NCI-H187 treated with DMSO at 0.1 percent for 48 hours (cell line): ENCODE measurements around the gene DGAT2.
"Not testable (repeated sequence)": the region's sequence is repeated elsewhere in the genome, so short reads cannot be mapped to it uniquely, and the experiment has no call there.

Experiments
- DNase-seq: peaks from one replicate; lab custom pipeline; 2025; lab: John Stamatoyannopoulos, UW

Gene DGAT2

DNA sequence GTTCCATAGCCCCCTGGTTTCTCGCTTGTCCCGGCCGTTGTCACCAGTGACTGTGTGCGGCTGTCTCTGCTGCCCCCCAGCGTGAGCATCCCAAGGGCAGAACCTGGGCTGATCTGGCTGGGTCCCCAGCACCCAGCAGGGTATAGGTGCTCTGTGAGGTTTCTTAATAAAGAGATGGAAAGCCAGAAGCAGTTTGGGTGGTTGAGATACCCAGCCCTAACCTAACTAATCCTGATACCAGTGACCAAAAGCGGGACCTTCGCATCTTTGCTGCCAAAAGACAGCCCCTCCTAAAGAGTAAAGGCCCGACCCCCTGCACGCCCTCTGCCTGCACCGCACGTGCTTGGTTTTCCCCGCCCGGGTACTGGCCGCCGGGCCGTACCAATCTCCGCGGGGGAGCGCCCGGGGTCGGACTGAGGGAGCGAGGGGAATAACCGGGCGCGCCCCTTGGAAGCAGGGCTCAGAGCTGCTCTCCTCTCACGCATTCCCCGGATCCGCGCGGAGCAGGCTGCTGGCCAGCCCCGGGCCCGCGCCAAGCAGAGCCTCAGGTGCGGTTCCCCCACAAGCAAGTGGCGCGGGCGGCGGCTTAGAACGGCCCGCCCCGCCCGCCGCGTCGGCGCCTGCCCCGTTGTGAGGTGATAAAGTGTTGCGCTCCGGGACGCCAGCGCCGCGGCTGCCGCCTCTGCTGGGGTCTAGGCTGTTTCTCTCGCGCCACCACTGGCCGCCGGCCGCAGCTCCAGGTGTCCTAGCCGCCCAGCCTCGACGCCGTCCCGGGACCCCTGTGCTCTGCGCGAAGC, at the start of gene DGAT2:
Gene DGAT2, plus strand, starts transcription at position 667 of the 797 bp plus-strand sequence. CDS start 214 bp downstream, outside the sequence.
- peak; percentile 5 for DNase-seq

DNA sequence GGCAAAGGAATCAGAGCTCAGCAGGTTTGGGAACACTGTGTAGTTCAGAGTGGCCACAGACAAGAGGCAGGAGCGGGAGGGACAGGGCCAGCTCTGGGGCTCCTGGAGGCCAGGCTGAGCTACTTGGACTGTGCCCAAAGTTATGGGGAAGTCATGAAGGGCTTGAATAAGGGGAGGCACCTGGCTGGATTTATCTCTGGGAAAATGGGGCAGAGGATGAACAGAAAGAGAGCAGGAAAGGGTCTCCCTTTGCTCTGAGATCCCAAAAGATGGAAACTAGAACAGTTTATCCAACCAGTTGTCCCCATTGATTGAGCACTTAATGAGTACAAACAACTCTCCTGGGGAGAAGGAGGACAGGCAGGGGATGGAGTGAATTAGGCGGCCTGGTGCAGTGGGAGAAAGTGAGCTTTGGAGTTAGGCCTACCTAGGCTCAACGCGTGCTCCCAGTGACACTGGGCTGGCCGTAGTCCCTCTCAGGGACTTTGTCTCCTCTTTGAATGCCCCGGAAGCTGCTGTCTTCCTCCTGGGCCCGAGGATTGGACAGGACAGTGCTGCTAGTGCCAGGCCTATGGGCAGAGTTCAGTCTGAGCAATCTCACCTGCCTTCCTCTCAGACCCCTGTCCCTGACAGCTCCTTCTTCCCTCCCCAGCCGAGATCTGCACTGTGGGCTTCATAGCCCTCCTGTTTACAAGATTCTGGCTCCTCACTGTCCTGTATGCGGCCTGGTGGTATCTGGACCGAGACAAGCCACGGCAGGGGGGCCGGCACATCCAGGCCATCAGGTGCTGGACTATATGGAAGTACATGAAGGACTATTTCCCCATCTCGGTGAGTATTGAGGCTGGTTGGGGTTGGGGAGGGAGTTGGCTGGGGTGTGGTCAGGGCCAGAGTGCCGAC, 49.0 kb upstream of the DGAT2 start:
- DNase-seq, result no peak

DNA sequence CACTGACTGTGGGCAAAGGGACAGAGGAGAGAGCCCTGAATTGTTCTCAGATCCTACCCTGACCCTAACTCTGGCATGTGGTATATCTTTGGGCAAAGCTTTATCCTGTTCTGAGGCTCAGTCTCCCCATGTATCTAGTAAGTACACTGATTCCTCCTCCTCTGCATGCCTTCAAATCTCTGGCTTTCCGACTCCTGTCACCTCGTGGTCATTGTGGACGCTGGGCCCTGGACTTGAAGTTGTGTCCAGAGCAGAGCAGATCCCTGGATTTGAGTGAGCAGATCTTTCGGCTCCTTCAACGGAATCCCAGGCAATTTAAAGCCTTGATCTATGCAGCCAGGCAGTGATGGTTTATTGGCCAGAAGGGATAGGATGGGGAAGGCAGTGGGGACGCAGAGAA, 47.9 kb upstream of the DGAT2 start:
- DNase-seq, result no peak

DNA sequence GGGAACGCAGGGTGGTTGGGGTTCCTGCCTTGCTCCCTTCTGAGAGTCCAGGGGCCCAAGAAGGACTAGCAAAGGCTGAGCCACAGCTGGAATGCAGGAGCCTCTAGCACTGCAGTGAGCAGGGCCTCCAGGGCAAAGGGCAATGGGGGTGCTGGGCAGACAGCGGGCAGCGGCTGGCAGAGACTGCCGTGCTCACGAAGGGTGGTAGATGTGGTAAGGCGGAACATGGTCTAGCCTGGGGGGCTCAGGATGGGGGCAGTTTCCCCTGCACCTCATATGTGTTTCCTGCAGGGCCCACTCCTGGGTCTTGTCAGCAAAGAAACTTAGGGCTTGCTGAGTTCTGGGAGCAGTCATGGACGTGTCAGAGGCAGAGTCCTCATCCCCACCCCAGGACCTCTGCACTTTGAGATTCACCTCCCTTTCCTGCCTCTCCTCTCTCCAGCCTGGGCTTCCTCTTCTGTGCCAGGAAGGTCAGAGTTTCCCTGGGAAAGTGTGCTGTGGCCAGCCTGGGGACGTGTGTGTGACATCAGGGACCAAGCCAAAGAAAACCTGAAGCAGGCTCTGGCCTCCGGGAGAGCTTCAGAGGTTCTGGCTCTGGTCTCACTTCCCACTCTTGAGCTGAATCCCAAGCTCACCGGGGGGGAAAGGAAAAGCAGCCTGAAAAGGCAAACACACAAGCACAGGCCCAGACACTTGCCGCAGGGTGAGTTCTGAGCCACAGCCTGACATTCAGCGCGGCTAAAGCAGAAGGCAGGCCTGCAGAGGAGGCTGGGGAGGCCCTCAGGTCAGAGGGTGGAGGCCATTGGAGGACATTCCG, 46.5 kb upstream of the DGAT2 start:
- no peak for DNase-seq

GRCh38 chr11:75722669-75723042, 45.9 kb upstream of the DGAT2 start:
- DNase-seq, result no peak

- no peak for DNase-seq
Measured at GRCh38 chr11:75725547-75726320, 42.8 kb upstream of the DGAT2 start.

GRCh38 chr11:75728992-75729391, 39.6 kb upstream of the DGAT2 start:
- no peak for DNase-seq

DNA sequence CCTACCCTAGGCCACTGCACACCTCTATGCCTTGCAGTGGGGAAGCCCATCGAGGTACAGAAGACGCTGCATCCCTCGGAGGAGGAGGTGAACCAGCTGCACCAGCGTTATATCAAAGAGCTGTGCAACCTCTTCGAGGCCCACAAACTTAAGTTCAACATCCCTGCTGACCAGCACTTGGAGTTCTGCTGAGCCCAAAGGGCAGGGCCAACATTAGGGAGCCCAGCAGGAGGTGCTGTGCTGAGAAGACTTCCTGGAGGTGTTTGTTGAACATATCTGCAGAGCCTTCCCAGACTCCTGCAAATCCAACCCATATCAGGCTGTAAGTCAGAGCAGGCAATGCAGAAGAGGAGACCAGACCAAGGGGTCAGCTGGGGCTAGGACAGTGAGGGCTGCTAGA, 37.5 kb upstream of the DGAT2 start:
- no peak for DNase-seq

- no peak for DNase-seq
Measured at GRCh38 chr11:75733071-75733430, 35.5 kb upstream of the DGAT2 start.

DNA sequence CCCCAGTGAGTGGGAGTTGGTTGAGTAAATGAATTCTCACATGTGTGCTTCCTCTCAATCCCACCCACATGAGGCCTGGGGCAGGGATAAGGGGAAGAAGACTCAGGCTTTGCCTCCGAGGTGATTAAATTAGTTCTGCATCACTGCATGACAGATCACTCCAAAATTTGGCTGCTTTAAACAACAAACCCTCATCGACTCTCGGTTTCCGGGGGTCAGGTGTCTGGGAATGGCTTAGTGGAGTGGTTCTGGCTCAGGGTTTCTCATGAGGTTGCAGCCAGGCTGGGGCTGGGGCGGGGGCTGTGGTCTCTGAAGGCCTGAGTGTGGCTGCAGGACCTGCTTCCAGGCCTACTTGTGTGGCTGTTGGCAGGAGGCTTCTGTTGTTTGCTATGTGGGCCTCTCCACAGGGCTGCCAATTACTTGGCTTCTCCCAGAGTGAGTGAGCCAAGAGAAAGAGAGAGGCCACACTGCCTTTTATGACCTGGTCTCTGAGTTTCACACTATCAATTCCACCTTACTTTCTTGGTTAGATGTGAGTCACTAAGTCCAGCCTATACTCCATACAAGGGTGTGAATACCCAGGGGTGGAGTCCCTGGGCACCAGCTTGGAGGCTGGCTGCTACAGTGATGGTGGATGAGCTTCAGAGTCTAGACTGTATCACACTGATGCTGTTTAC, 35.0 kb upstream of the DGAT2 start:
- no peak for DNase-seq

GRCh38 chr11:75734491-75735180, 33.9 kb upstream of the DGAT2 start:
- DNase-seq, result no peak

GRCh38 chr11:75735181-75735845, 33.3 kb upstream of the DGAT2 start:
- no peak for DNase-seq

GRCh38 chr11:75737314-75737713, 31.3 kb upstream of the DGAT2 start:
- no peak for DNase-seq

DNA sequence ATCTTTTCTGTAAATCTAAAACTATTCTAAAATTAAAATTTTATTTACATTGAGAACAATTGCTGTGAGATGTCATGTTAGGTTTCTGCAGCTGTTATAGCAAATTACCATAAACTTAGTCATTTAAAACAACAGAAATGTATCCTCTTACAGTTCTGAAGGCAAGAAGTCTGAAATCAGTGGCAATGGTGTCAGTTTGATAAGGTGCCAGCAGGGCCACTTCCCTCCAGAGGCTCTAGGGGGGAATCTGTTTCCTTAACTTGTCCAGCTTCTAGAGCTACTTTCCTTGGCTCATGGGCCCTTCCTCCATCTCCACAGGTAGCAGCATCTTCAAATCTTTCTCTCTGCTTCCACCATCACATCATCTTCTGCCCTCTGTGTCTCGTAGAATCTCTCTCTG, 27.9 kb upstream of the DGAT2 start:
- no peak for DNase-seq

- not testable (repeated sequence) for DNase-seq
Measured at GRCh38 chr11:75743159-75743558, 25.4 kb upstream of the DGAT2 start.

- no peak for DNase-seq
Measured at GRCh38 chr11:75743711-75744563, 24.6 kb upstream of the DGAT2 start.

GRCh38 chr11:75745807-75746206, 22.8 kb upstream of the DGAT2 start:
- DNase-seq, result no peak

DNA sequence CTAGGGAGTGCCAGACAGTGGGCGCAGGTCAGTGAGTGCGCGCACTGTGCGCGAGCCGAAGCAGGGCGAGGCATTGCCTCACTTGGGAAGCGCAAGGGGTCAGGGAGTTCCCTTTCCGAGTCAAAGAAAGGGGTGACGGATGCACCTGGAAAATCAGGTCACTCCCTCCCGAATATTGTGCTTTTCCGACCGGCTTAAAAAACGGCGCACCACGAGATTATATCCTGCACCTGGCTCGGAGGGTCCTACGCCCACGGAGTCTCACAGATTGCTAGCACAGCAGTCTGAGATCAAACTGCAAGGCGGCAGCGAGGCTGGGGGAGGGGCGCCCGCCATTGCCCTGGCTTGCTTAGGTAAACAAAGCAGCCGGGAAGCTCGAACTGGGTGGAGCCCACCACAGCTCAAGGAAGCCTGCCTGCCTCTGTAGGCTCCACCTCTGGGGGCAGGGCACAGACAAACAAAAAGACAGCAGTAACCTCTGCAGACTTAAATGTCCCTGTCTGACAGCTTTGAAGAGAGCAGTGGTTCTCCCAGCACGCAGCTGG, 19.8 kb upstream of the DGAT2 start:
- not testable (repeated sequence) for DNase-seq

DNA sequence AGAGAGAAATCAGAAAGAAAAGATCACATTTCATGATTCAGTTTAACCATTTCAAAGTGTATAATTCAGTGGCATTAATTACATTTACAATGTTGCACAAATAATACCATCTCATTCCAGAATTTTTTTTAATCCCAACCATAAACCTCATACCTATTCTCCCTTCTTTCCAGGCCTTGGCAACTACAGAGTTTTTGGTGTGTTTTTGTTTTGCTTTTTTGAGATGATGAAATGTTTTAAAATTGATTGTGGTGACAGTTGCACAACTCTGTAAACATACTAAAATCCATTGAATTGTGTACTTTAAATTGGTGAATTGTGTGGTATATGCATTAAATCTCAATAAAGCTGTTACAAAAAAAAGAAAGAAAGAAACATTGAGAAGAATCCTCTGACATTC, 13.6 kb upstream of the DGAT2 start:
- DNase-seq, result not testable (repeated sequence)
